ENCODE results near the gene LCE3D.

The LCE3D gene

GRCh38 chr1:152546704-152547103, 33.6 kb downstream of the LCE3D start:
- H3K36me3 Mint-ChIP-seq, result no peaks in the 10 kb centered on the region
- H3K4me3 Mint-ChIP-seq, result no peak overlapping the region
- peaks cover 12% of the 10 kb centered on the region for H3K27me3 Mint-ChIP-seq
- no peaks in the 10 kb centered on the region for H3K4me1 Mint-ChIP-seq
- no peak overlapping the region for H3K27ac Mint-ChIP-seq
- peaks cover 4% of the 10 kb centered on the region for H3K9me3 Mint-ChIP-seq

GRCh38 chr1:152543820-152544219, 36.5 kb downstream of the LCE3D start:
- Mint-ChIP-seq H3K4me1 (no peaks in the 10 kb centered on the region), H3K4me3 (no peak overlapping the region), H3K27ac (no peak overlapping the region), H3K27me3 (peaks cover 17% of the 10 kb centered on the region), H3K36me3 (no peaks in the 10 kb centered on the region), H3K9me3 (peaks cover 4% of the 10 kb centered on the region)

DNA sequence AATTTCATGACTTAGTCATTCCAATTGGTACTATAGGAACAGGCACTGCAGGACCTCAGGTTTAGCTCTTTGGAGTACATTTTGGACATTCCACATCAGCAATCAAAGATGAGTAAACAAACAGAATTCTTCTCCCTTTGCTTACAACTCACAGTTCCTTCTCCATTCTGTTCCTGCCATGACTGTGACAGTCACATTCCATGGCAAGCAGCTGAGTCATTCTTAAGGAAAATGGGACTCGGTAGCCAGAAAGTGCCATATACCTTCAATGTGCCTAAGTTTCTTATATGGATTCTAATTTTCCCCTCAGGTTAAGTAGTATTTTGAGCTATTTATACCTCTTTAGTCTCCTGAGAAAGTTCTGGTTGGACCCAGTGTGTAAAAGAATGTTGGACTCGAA, 40.4 kb downstream of the LCE3D start:
- Mint-ChIP-seq H3K9me3 (no peaks in the 10 kb centered on the region), H3K27ac (no peak overlapping the region), H3K36me3 (no peaks in the 10 kb centered on the region), H3K4me1 (no peaks in the 10 kb centered on the region), H3K27me3 (peaks cover 18% of the 10 kb centered on the region), H3K4me3 (no peak overlapping the region)

GRCh38 chr1:152537496-152537895, 42.8 kb downstream of the LCE3D start:
- Mint-ChIP-seq H3K9me3 (no peaks in the 10 kb centered on the region), H3K4me3 (no peak overlapping the region), H3K27ac (no peak overlapping the region), H3K36me3 (no peaks in the 10 kb centered on the region), H3K27me3 (peaks cover 21% of the 10 kb centered on the region), H3K4me1 (no peaks in the 10 kb centered on the region)

- H3K4me3 Mint-ChIP-seq, result no peak overlapping the region
- peaks cover 18% of the 10 kb centered on the region for H3K27me3 Mint-ChIP-seq
- no peaks in the 10 kb centered on the region for H3K4me1 Mint-ChIP-seq
- H3K27ac Mint-ChIP-seq, result no peak overlapping the region
- no peaks in the 10 kb centered on the region for H3K36me3 Mint-ChIP-seq
- H3K9me3 Mint-ChIP-seq, result no peaks in the 10 kb centered on the region
Observed at GRCh38 chr1:152535774-152536173, 44.5 kb downstream of the LCE3D start.

- Mint-ChIP-seq H3K9me3 (no peaks in the 10 kb centered on the region), H3K4me3 (no peak overlapping the region), H3K4me1 (no peaks in the 10 kb centered on the region), H3K27ac (no peak overlapping the region), H3K36me3 (no peaks in the 10 kb centered on the region), H3K27me3 (peaks cover 17% of the 10 kb centered on the region)
Observed at GRCh38 chr1:152533327-152533938, 46.9 kb downstream of the LCE3D start.
